NCI-H82 (cell line): Measurements from ENCODE around the gene FRMPD4.
"Not testable (repeated sequence)": the region's sequence is repeated elsewhere in the genome, so short reads cannot be mapped to it uniquely, and the experiment has no call there.

Source experiments
- DNase-seq: peaks from one replicate; lab custom pipeline; 2025; lab: John Stamatoyannopoulos, UW

The FRMPD4 gene

GRCh38 chrX:12138361-12139313 lies at the start of gene FRMPD4:
FRMPD4 (plus strand) TSS chrX:12138473; CDS start chrX:12138972, 499 bp downstream.
- peak; percentile 84 for DNase-seq

GRCh38 chrX:12089740-12090139 lies 48.5 kb upstream of the FRMPD4 start:
- DNase-seq = no peak

- peak; percentile 6 for DNase-seq
Observed at GRCh38 chrX:12113321-12113720, 25.0 kb upstream of the FRMPD4 start.

GRCh38 chrX:12115377-12115776 lies 22.9 kb upstream of the FRMPD4 start:
- peak; percentile 61 for DNase-seq

DNA sequence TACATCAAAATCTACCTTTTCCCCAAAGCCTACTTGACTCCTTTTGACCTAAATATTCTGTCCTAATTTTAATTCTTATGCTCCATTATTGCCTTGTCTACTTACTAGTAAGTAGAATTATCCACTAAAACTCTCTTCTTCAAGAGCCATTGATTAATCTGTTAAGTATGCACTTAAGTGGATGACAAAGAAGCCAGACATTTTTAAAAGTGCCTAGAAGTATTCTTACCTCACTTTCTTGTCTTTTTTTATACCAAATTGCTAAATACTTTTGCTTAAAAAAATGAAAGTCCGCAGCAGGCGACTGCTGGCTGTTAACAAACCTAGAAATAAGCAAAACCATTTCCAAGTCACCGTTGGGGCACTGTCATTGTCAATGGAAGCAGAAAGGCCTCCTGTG lies 20.1 kb upstream of the FRMPD4 start:
- no peak for DNase-seq

DNA sequence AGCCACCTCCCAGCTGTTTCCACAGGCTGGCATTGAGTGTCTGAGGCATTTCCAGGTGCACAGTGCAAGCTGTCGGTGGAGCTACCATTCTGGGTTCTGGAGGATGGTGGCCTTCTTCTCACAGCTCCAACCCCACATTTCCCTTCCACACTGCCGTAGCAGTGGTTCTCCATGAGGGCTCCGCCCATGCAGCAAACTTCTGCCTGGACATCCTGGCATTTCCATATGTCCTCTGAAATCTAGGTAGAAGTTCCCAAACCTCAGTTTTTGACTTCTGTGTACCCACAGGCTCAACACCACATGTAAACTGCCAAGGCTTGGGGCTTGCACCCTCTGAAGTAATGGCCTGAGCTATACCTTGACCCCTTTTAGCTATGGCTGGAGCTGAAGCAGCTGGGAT lies 10.3 kb upstream of the FRMPD4 start:
- DNase-seq = no peak

- peak; percentile 66 for DNase-seq
Observed at GRCh38 chrX:12137951-12138360, 317 bp upstream of the FRMPD4 start.

- DNase-seq = peak; percentile 31
Observed at GRCh38 chrX:12139934-12140611, 1.8 kb downstream of the FRMPD4 start.

DNA sequence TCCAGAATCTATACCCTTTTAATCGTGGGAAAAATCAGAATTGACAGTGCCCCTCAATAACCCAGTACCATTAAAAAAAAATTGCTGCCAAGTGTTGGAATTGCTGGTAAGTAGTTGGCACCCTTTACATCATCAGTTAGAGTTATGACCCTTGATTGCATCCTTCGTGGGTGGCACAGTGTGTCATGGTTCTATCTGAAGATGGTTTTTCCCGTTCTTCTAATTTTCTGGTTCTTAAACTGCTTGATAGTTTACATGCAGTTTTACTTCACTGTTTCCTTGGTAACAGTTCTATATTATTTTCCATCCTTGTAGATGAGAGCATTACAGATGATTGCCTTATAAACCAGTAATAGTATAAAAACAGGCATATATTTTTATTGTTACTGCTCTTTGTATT lies 3.2 kb downstream of the FRMPD4 start:
- DNase-seq = no peak

DNA sequence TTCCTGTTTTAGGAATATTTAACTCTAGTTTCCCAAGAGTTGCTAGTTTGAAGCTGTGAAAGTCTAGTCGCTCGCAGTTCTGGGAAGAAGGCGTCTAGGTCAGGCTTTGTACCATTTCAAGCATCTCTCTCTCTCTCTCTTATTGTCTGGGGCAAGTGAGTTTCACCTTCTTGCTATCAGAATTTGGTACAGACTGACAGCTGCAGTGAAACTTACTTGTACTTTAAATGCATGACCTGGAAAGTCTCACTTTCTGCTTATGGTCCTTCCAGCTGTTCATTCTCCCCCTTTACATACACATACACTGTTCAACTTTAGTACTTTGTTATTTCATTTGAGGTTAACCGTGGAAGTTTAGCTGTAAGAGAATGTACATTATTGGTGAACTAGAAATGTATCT lies 4.4 kb downstream of the FRMPD4 start:
- DNase-seq = no peak

GRCh38 chrX:12145402-12145801 lies 7.1 kb downstream of the FRMPD4 start:
- no peak for DNase-seq

DNA sequence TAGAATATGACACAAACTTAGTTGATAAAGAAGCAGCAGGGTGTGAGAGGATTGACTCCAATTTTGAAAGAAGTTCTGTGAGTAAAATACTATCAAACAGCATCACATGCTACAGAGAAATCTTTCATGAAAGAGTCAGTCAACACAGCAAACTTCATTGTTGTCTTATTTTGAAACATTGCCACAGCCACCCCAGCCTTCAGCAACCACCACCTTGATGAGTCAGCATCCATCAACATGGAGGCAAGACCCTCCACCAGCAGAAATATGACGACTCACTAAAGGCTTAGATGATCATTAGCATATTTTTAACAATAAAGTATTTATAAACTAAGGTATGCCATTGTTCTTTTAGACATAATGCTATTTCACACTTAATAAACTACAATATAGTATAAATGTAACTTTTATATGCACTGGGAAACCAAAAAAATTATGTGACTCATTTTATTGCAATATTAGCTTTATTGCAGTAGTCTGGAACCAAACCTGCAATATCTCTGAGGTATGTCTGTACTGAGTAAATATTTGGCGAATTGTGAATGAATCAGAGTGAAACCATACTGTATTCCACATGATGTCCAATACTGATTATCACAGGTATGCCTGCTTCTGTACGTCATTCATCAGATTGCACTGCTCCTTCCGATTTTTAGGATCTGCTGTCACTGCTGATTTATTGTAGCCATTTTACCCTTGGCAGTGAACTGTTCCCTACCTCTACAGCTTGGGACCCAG lies 11.6 kb downstream of the FRMPD4 start:
- no peak for DNase-seq

DNA sequence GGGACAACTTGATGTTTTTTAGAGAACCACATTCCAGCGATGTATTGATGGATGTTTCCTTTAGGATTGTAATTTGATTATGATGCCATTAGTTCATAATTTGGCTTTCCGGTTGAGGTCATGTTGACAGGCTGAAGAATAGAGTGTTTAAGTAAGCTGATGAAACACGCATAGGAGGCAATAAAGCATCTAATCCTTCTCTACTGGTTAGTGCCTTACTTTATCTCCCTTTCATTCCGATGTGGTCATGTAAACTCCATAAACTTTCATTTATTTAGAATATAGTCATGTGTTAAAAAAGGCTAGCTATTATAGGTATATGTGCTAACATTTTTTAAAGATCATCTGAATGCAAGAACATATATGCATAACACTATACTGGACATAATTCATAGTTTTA lies 15.0 kb downstream of the FRMPD4 start:
- no peak for DNase-seq

- no peak for DNase-seq
Observed at GRCh38 chrX:12153741-12154140, 15.5 kb downstream of the FRMPD4 start.

- peak; percentile 40 for DNase-seq
Observed at GRCh38 chrX:12159799-12160198, 21.5 kb downstream of the FRMPD4 start.

GRCh38 chrX:12162420-12162819 lies 24.1 kb downstream of the FRMPD4 start:
- no peak for DNase-seq

DNA sequence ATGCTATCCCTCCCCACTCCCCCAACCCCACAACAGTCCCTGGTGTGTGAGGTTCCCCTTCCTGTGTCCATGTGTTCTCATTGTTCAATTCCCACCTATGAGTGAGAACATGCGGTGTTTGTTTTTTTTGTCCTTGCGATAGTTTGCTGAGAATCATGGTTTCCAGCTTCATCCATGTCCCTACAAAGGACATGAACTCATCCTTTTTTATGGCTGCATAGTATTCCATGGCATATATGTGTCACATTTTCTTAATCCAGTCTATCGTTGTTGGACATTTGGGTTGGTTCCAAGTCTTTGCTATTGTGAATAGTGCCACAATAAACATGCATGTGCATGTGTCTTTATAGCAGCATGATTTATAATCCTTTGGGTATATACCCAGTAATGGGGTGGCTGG lies 25.9 kb downstream of the FRMPD4 start:
- not testable (repeated sequence) for DNase-seq

DNA sequence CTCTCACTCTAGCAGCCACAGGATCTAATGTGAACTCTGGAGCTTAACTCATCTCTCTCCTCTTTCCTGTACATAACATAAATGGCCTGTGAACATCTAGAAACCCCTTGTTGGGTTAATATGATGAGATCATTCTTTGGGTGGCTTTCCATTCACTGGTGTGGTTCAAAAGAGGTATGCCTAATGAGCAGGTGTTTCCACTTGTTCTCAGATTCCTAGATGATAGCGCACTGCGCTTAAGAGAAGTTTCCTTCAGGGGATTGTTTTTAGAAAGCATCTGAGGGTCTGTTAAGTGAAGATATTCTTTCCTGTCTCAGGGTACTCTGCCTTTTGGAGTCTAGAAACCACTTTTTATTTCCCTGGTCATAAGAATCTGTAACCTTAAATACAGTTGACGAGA lies 32.5 kb downstream of the FRMPD4 start:
- no peak for DNase-seq

- no peak for DNase-seq
Observed at GRCh38 chrX:12174358-12174757, 36.1 kb downstream of the FRMPD4 start.

DNA sequence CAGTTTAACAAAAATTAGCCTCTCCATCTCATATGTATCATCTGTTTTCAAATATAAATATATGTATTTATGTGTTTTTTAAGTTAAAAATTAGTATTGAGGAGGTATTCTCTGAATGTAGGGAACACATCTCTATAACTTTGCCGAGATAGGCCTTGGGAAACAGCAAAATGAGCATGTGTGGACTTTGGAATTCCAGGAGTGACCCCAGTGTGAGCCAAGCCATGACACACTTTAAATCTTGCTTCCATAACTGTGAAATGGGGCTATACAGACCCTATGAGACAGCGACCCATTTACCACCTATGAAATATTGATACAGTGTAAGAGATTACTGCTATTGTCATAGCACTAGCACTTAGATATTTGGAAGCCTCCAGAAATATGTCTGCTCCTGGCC lies 58.8 kb downstream of the FRMPD4 start:
- DNase-seq = no peak

GRCh38 chrX:12206413-12206812 lies 68.1 kb downstream of the FRMPD4 start:
- DNase-seq = peak; percentile 50

- DNase-seq = no peak
Observed at GRCh38 chrX:12210196-12210815, 72.0 kb downstream of the FRMPD4 start.
